Fibroblast of mammary gland (primary cell): Measurements from ENCODE around the gene SULT1A3.
"Not testable (repeated sequence)": the region's sequence is repeated elsewhere in the genome, so short reads cannot be mapped to it uniquely, and the experiment has no call there.

Source experiments
- DNase-seq: peaks from one replicate; pipeline ENCODE4 v3.0.0-alpha.2; 2010; ENCODE audit warnings: low read depth
- H3K4me3 ChIP-seq: 2 replicates; pipeline ENCODE4 v1.5.1; 2011; ENCODE audit warnings: low read depth, mild to moderate bottlenecking, low read length, moderate library complexity; ENCODE audit not compliant: control insufficient read depth

SULT1A3 gene

DNA sequence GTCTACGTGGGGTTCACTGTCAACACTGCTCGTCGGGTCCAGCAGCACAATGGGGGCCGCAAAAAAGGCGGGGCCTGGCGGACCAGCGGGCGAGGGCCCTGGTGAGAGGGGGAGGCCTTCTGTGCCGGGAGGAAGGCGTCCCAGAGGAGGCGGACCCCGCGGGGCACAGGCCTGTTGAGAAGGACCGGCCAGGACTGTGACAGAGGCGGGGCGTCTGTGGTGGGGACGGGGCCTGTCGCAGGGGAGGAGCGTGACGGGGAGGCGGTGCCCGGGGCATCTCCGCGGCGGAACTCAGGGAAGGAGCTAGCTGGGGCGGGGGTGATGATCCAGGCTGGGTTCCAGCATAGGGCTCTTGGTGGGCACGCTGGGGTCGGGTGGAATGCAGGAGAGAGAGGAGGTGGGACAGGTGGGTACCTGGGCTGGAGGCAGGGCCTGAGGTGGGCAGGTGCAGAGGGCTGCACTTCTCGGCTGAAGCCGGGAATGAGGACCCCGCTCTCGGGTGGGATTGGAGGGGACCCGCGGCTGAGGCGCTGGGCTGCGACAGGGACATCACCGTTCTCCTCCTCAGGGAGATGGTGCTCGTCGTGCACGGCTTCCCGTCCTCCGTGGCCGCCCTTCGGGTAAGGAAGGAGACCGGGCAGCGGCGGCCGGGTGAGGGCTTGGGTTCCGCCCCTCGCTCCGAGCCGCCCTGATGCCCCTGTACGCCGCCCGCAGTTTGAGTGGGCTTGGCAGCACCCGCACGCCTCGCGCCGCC, 4.7 kb upstream of the SULT1A3 start:
- DNase-seq = not testable (repeated sequence)
- H3K4me3 ChIP-seq = peak overlapping the region; percentile 35

DNA sequence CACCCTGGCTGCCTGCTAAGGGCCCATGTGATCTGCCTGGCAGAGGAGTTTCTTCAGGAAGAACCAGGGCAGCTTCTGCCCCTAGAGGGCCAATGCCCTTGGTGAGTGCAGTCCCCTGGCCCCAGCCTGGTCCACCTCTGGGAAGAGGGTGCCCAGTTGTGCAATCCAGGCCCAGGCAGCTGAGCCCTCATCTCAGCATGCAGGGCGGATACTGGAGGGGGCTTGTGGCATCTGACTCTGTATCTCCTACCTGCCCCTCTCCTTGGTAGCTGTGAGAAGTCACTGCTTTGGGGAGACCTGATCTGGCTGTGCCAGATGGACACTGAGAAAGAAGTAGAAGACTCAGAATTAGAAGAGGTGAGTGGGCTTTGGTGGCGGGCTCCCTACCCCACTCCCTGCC, 2.1 kb upstream of the SULT1A3 start:
- not testable (repeated sequence) for H3K4me3 ChIP-seq, DNase-seq

DNA sequence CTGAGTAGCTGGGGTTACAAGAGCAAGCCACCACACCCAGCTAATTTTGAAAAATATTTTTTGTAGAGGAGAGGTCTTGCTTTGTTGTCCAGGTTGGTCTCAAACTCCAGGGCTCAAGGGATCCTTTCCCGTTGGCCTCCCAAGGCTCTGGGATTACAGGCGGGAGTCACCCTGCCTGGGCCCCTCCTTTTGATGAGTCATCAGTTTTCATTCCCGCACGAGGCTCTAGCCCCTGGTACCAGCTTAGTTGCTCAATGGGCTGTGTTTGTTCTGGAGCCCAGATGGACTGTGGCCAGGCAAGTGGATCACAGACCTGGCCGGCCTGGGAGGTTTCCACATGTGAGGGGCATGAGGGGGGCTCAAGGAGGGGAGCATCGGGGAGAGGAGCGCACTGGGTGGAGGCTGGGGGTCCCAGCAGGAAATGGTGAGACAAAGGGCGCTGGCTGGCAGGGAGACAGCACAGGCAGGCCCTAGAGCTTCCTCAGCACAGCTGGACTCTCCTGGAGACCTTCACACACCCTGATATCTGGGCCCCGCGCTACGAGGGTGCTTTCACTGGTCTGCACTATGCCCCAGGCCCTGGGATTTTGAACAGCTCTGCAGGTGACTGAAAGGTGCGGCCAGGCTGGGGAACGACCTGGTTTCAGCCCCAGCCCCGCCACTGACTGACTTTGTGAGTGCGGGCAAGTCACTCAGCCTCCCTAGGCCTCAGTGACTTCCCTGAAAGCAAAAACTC, 721 bp downstream of the SULT1A3 start:
- DNase-seq, H3K4me3 ChIP-seq: not testable (repeated sequence)

DNA sequence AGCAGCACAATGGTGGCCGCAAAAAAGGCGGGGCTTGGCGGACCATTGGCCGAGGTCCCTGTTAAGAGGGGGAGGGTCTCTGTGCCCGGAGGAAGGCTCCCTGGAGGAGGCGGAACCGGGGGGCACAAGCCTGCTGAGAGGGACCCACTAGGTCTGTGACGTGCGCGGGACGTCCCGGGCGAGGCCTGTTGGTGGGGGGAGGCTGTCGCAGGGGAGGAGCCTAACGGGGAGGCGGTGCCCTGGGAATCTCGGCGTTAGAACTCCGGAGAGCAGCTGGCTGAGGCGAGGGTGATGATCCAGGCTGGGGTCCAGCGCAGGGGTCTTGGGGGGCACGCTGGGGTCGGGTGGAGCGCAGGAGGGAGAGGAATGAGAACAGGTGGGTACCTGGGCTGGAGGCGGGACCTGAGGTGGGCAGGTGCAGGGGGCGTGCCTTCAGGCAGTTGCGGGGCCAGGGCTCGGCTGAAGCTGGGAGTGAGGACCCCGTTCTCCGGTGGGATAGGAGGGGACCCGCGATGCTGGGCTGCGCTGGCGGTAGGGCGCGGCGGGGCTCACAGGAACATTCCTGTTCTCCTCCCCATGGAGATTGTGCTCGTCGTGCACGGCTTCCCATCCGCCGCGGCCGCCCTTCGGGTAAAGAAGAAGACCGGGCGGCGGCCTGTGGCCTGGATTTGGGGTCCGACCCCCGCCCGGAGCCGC, 6.6 kb downstream of the SULT1A3 start:
- not testable (repeated sequence) for DNase-seq
- peak overlapping the region; percentile 29 for H3K4me3 ChIP-seq

DNA sequence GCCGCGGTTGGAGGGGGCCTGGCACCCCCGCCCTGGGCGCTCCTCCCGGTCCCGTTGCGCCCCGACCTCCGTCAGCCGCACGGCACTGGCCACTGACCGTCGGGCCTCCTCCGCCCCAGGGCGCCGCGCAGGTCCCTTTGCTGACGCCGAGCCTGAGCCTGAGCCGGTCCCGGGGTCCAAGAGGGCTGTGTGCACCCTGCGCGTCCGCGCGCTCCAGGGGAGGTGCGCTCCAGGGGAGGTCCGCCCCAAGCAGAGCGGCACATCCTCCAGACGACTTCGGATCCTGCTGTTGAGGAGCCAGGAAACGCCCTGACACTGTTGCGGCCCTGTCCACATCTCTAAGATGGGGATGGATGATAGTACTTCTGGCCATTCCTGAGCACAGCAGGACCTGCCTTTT, 7.2 kb downstream of the SULT1A3 start:
- not testable (repeated sequence) for H3K4me3 ChIP-seq, DNase-seq

DNA sequence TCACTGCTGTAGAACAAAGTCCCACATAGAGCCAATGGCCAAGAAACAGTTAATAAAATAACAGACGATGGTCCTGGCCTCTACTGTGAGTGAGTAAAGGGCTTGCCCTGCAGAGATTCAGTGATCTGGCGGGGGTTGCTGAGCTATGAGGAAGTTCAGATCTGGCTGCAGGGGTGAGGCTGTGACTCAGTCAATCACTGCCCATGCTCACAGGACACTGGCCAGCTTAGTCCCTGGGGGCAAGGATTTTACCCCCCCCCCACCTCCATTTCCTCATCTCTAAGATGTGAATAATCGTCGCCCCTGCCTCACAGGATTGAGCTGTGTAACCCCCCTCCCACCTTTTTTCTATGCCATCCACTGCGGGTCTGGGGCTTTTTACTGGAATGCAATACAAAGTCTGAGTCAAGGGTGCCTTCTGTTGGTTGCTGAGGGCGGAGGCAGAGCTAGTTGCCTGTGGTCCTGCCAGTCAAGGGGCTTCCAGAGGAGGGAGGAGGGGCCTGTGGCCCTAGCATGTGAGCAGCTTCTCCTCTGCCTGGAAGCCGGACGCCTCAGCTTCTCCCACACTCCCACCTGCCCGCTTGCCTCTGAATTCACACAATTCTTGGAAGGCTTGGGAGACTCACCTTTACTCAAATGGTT, 8.1 kb downstream of the SULT1A3 start:
- H3K4me3 ChIP-seq, DNase-seq: not testable (repeated sequence)

DNA sequence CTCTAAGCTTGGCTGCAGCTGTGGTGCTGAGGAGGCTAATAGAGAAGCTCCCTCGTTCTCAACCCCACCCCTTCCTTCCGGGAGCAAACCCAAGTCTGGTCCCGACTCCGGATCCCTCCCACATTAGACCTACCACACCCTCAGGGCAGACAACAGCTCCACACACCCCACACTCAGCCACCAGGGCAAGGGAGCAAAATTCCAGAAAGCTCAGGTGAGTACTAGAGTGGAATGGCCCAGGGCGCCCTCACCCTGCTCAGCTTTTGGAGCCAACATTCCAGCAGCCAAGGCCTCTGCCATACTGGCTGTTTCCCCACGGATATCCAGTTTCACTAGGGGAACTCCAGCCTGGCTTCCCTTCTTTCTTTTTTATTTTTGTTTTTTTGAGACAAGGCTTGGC, 10.0 kb downstream of the SULT1A3 start:
- H3K4me3 ChIP-seq, DNase-seq: not testable (repeated sequence)

DNA sequence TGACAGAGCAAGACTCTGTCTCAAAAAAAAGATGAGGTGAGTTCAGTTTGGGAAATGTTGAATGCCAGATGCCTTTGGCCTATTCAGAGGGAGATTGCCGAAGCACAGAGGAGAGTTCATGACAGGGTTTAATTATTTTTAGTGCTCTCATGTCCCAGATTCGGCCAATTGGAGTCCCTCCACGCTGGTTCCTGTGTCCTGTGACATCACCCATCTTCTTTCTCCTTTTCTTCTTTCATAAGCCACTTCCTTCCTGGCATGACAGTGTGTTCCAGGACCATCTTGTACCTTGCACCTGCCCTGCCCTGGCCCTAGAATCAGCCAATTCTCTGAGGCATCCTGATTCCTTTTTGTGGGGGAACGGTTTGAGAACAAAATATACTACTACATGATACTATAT, 12.4 kb downstream of the SULT1A3 start:
- not testable (repeated sequence) for H3K4me3 ChIP-seq, DNase-seq

DNA sequence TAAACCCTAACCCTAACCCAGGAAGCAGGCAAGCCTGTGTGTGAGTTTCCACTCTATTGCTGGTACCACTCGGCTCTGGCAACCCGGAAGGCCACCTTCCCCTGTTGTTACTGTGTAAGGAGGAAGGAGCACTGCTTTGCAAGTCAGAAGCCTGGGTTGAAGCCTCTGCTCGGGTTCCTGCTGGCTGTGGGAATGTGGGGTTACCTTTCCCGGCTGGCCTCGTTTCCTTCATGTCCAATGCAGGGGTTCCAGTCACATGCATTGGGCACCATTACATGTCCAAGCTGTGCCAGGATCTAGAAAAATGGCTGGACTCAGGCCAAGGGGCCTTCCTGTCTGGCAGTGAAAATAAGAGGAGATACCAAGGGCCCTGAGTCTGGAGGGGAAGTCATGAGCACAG, 18.0 kb downstream of the SULT1A3 start:
- not testable (repeated sequence) for H3K4me3 ChIP-seq, DNase-seq

DNA sequence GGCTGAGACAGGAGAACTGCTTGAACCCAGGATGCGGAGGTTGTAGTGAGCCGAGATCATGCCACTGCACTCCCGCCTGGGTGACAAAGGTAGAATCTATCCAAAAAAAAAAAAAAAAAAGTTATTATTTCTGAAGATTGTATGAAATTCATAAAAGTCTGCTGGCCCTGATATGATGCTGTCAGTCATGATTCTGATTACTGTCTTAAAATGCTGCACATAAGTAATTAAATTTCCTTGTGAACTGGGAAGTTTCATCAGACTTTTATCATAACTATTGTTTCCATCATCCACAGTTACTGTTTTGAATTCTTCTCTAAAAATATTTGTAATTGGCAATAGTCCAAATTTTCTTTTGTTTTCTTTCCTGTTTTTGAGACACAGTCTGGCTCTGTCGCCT, 49.3 kb downstream of the SULT1A3 start, which contains the start of gene NPIPB13:
Gene NPIPB13, minus strand, starts transcription at position 101 of the 400 bp plus-strand sequence. CDS start 2,906 bp downstream, outside the sequence.
- H3K4me3 ChIP-seq, DNase-seq: not testable (repeated sequence)
